Measurements from ENCODE around the gene CPT1B.
"Not testable (repeated sequence)": the region's sequence is repeated elsewhere in the genome, so short reads cannot be mapped to it uniquely, and the experiment has no call there.

DNA sequence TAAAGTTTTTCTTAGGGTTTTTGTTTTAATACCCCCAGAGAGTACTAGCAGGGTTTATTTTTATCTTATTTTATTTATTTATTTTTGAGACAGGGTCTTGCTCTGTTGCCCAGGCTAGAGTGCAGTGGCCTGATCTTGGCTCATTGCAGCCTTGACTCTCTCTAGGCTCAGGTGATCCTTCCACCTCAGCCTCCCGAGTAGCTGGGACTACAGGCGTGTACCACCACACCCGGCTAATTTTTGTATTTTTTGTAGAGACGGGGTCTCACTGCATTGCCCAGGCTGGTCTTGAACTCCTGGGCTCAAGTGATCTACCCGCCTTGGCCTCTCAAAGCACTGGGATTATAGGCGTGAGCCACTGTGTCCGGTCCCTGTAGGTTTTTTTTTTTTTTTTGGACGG is 58.0 kb downstream of the CPT1B start:
- TF ChIP-seq POLR2A (IDR thresholded peaks at IDR 0.05; ENCODE audit: low read length); GATA1 (IDR thresholded peaks at IDR 0.05; ENCODE audit: low read depth, low read length): not testable (repeated sequence)
